Lung microvascular endothelial cell (primary cell): ENCODE results near the gene HDAC1. TPM values are rescaled to one million over a fixed set of nuclear protein-coding genes. Genes with fewer than 3 reads are reported as not detected.

Source experiments
- DNase-seq, 2 donors: peaks; one replicate each; pipeline versions ENCODE4 v3.0.0 to v3.0.0-alpha.2; 2010; ENCODE audit warnings: low read depth in 2 of 2
- total RNA-seq: library from RNA; depleted of rRNA; stranded (reverse); fragments of >200 nt; gene quantifications from 2 replicates; pipeline ENCODE4 v1.2.1, GENCODE V29; 2014

The HDAC1 gene
- total RNA-seq, 1 donor from 2014 or later, result 113 TPM

DNA sequence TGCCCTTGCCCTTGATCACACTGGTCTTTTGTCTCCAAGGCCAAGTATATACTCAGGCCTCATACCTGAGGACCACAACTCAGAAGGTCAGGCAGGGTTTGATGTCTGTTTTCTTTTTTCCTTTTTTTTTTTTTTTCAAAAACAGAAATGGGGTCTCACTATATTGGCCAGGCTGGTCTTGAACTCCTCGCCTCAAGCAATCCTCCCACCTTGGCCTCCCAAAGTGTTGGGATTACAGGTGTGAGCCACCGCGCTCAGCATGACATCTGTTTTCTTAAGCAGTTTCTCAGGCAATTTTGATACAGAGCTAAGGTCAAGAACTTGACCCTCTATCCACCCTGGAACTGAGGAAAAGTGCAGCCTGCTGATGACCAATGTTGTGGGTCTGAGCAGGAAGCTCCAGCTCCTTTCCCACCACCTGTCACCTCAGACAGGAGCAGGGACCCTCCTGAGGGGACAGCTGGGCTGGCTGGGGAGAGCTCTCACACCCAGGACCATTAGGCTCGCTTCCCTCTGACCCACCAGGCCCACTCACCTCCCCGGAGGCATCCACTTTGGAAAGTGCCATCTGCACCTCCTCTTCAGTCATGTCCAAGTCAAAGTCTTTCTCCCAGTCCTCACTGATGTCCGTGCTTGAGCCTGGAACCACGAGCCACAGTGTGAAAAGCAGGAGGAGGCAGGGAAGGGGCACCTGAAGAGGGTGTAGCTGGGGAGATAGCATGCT, 76.2 kb downstream of the HDAC1 start:
- DNase-seq, result no peak

DNA sequence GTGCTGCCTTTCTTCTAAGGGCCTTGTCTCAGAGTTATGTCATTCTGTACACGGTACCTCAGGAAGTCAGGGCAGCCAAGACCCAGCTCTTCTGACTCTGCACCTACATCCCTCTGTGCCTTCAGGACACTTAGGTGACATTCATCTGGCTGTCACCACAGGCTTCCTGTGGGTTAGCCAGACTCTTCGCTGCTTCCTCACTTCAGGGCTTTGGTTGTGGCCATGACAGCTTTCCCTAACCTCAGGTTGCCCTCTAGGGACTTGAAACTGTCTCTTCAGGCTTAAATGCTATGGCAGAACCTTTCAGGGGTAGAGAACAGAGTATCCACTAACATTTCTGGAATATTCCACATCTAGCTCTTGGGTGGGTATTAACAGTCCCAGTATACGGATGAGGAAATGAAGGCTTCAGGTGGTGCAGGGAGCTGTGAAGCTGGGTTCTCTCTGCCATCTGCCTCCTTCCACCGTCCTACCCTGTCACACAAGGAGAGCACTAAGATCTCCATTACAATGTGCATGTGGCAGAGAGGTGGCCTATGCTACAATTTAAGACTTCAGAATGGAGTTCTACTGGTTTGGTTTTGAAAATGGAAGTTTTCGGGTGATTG, 80.4 kb downstream of the HDAC1 start:
- DNase-seq, result peak in 1 of 2 donors; percentile 21

DNA sequence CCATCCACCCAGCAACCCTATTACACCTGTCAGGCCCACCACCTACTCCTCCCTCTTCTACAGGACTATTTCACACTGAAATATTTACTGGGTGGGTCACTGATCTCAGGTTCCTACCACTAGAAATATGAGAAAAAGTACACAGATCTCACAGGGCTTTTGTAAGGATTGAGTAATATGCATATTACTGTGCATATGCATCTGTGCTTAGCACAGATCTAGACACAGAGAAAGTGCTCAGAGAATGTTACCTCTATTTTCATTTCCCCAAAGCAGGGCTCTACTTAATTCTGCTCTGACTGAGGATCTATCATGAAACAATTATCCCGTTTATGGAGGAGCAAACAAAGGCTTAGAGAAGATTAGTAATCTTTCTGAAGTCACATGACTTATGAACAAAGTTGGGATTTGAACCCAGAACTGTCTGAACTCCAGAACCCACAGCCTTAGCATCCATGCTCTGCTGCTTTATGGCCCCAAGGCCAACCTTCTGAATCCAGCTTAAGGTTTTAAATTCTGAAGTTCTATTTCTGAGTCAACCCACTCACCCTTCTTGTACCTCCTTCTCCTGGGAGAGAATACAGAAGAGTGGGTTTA, 82.2 kb downstream of the HDAC1 start:
- no peak for DNase-seq

DNA sequence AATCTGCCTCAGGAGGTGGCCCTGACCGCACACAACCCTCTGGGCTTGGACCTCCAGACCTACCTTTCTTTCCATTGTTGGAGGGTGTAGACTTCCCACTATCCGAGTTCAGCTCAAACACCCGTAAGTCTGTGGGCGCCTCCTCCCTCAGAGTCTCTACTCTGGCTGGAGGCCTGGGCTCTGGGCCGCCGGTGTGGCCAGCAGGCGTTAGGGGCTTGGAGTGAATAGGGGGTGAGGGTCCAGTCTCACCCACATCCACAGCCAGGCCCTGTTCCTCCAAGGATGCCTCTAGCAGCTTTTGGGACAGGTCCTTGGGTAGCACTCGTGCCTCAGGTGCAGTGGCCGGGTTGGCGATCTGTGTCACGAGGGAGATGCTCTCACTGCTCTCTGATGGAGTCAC, 84.3 kb downstream of the HDAC1 start:
- no peak for DNase-seq

DNA sequence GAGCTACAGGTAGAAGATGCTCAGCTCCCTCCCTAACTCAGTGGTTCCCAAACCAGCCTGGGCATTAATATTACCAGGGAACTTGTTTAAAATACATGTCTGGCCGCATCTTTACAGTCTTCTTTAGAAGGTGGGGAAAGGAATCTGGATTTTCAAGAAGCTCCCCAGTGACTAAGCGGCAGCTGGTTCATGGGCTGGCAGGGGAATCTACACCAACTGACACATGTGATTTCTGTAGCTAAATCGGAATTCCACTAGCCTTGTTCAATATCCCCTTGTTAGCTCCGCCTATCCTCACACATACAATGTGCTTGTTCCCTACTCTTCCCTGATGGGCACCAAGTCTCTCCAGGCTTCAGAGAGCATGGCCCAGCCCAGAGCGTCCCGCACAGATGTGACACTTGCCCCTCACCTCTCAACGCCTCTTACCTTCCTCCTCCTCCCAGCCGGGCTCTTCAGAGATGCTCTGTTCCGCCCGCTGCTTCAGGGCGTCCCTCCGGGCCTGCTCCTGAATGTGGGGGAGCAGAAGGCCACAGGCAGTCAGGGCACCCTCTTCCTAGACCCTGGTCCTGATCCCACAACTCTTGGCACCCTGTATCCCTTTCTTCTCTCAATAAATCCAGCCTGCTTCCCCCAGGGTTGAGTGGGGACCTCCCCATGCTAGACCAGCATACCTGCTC, 85.8 kb downstream of the HDAC1 start:
- DNase-seq, result no peak

DNA sequence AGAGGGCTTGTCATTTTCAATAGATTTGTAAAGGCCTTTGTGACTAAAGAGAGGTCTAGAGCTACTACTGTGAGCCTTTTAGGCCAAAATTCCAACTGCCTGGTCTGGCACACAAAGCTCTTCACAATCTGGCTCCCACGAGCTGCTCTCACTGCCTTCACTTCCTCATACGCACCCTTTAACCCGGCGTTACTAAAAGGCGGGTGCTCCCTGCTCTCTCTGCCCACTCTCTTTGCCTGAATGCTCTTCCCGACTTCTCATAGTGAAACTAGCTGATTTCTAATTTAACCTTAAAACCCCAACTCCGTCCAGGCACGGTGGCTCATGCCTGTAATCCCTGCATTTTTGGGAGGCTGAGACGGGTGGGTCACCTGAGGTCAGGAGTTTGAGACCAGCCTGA, 88.2 kb downstream of the HDAC1 start:
- DNase-seq, result no peak

Other genes starting within 250 kb of the HDAC1 start
- gene TMEM39B, start 219.1 kb upstream of the HDAC1 start, total RNA-seq, result 8.5 and 10.5 TPM in 2 replicates
- gene KPNA6, start 184.0 kb upstream of the HDAC1 start, total RNA-seq, result 22.4 and 27.8 TPM in 2 replicates
- gene TXLNA, start 112.4 kb upstream of the HDAC1 start, total RNA-seq, result 46.6 and 64.9 TPM in 2 replicates
- gene CCDC28B, start 91.5 kb upstream of the HDAC1 start, total RNA-seq, result 12.3 and 15.5 TPM in 2 replicates
- 0.65 and 0.79 TPM in 2 replicates for gene IQCC, start 86.4 kb upstream of the HDAC1 start, total RNA-seq
- not detected in 2 replicates for gene DCDC2B, start 83.0 kb upstream of the HDAC1 start, total RNA-seq
- 8.7 and 11.1 TPM in 2 replicates for gene TMEM234, start 69.7 kb upstream of the HDAC1 start, total RNA-seq
- 227 and 275 TPM in 2 replicates for gene EIF3I, start 69.7 kb upstream of the HDAC1 start, total RNA-seq
- 0.79 and 0.87 TPM in 2 replicates for gene FAM167B, start 44.9 kb upstream of the HDAC1 start, total RNA-seq
- under 0.01 TPM in 2 replicates for gene LCK, start 40.8 kb upstream of the HDAC1 start, total RNA-seq
- 101 and 118 TPM in 2 replicates for gene MARCKSL1, start 44.1 kb downstream of the HDAC1 start, total RNA-seq
- 0.22 and 0.99 TPM in 2 replicates for gene FAM229A, start 70.4 kb downstream of the HDAC1 start, total RNA-seq
- gene TSSK3, start 70.5 kb downstream of the HDAC1 start, total RNA-seq, result not detected in 2 replicates
- 29.6 and 50.2 TPM in 2 replicates for gene BSDC1, start 102.4 kb downstream of the HDAC1 start, total RNA-seq
- under 0.01 TPM in 2 replicates for gene ZBTB8B, start 173.0 kb downstream of the HDAC1 start, total RNA-seq
- gene ZBTB8A, start 247.3 kb downstream of the HDAC1 start, total RNA-seq, result 5.7 and 8.9 TPM in 2 replicates